K562 (cell line): Measurements from ENCODE around the gene FOXM1. TPM values are rescaled to one million over a fixed set of nuclear protein-coding genes. Genes with fewer than 3 reads are reported as not detected.

Experiments used
- ATAC-seq: fragments of 200-7000 bp; cut with Tn5 transposase; 3 replicates; pipeline ENCODE4 v1.9.1; 2020; ENCODE audit warnings: moderate library complexity
- BruUV-seq: library from RNA; stranded (reverse); fragments of 400-500 nt; replicated peaks from 2 replicates; lab custom pipeline; 2021; lab: Mats Ljungman, UMichigan
- CTCF ChIA-PET: fragments of 300-600 bp; formaldehyde crosslinking; extraction: SDS; loops from one replicate; lab custom pipeline; 2021; ENCODE audit warnings: low intra/inter-chr PET ratio; lab: Yijun Ruan, JAX
- POLR2A ChIA-PET: fragments of 300-600, 350-650 bp; sonication (Branson Sonifier 250); formaldehyde crosslinking; extraction: SDS; loops from one replicate; lab custom pipeline; 2021; ENCODE audit warnings: antibody characterized with exemption, inconsistent platforms; lab: Yijun Ruan, JAX
- DNase-seq, 4 experiments: peaks; one replicate each; pipeline versions ENCODE4 v3.0.0 to v3.0.0-alpha.2; 2011 to 2018; ENCODE audit warnings: low spot score in 3 of 4, mixed read lengths in 3 of 4; ENCODE audit errors: extremely low read depth in 1 of 4
- FAIRE-seq: peaks from 2 replicates; lab custom pipeline; 2011; peaks lifted over from hg19 to GRCh38; lab: Jason Lieb, UNC
- H2AFZ ChIP-seq: 2 replicates; pipeline ENCODE4 v1.6.0; 2011; ENCODE audit warnings: low read depth, low read length, control low read depth, inconsistent platforms
- H3K27ac ChIP-seq: fragments of 200-600 bp; 3 replicates; pipeline ENCODE4 v1.8.0; 2011; ENCODE audit warnings: low read depth, mild to moderate bottlenecking, control low read depth, inconsistent platforms, low read length, moderate library complexity, mixed read lengths; ENCODE audit errors: extremely low read depth
- H3K27me3 ChIP-seq, 2 experiments: fragments of 300-600 bp in 1 of 2; 2 replicates in 1 of 2; 3 replicates in 1 of 2; pipeline versions ENCODE4 v1.6.0 to v1.8.0; 2011; ENCODE audit warnings: inconsistent platforms in 2 of 2, low read length in 2 of 2, mild to moderate bottlenecking in 1 of 2, mixed read lengths in 1 of 2, moderate library complexity in 1 of 2; ENCODE audit not compliant: control insufficient read depth in 2 of 2, insufficient read depth in 2 of 2
- H3K36me3 ChIP-seq: fragments of 300-600 bp; 3 replicates; pipeline ENCODE4 v1.8.0; 2011; ENCODE audit warnings: mild to moderate bottlenecking, low read length, inconsistent platforms; ENCODE audit not compliant: control insufficient read depth, insufficient read depth
- H3K4me1 ChIP-seq, 2 experiments: fragments of 200-600 bp in 1 of 2; replicated peaks in 1 of 2; 2 replicates in 1 of 2; 3 replicates in 1 of 2; pipeline versions ENCODE4 v1.5.1 to v1.8.0; 2011; ENCODE audit warnings: inconsistent platforms in 2 of 2, low read length in 2 of 2, mild to moderate bottlenecking in 1 of 2, mixed read lengths in 1 of 2, moderate library complexity in 1 of 2; ENCODE audit not compliant: control insufficient read depth in 2 of 2, insufficient read depth in 2 of 2
- H3K4me2 ChIP-seq: 2 replicates; pipeline ENCODE4 v1.6.1; 2011; ENCODE audit warnings: low read length, control low read depth, inconsistent platforms, mixed read lengths; ENCODE audit not compliant: insufficient read depth
- H3K4me3 ChIP-seq: fragments of 200-600 bp; sonication (generic), shearing (Covaris generic); 2 replicates; pipeline ENCODE4 v1.5.1; 2016; ENCODE audit warnings: control low read depth, inconsistent platforms
- H3K79me2 ChIP-seq: fragments of 200-600 bp; 3 replicates; pipeline ENCODE4 v1.8.0; 2011; ENCODE audit warnings: low read length, inconsistent platforms; ENCODE audit not compliant: control insufficient read depth, insufficient read depth
- H3K9ac ChIP-seq, 2 experiments: 2 replicates each; pipeline versions ENCODE4 v1.6.0 to v1.6.1; 2011; ENCODE audit warnings: low read depth in 2 of 2, low read length in 2 of 2, control low read depth in 1 of 2, inconsistent platforms in 1 of 2, mild to moderate bottlenecking in 1 of 2, mixed read lengths in 1 of 2; ENCODE audit not compliant: insufficient read depth in 1 of 2
- H3K9me1 ChIP-seq: one replicate; pipeline ENCODE4 v1.6.0; 2011; ENCODE audit warnings: inconsistent platforms, mild to moderate bottlenecking, low read length, moderate library complexity; ENCODE audit not compliant: control insufficient read depth, insufficient read depth
- H3K9me3 ChIP-seq: replicated peaks from 2 replicates; pipeline ENCODE4 v1.5.1; 2011; ENCODE audit warnings: low read depth, low read length, inconsistent platforms; ENCODE audit not compliant: control insufficient read depth, insufficient read depth
- H4K20me1 ChIP-seq: replicated peaks from 2 replicates; pipeline ENCODE4 v1.6.1; 2011; ENCODE audit warnings: low read length, inconsistent platforms, mixed read lengths; ENCODE audit not compliant: control insufficient read depth, insufficient read depth
- ARHGAP35 ChIP-seq: fragments of 450-650 bp; IDR thresholded peaks from 2 replicates; pipeline ENCODE4 v1.6.1; 2018; ENCODE audit not compliant: partially characterized antibody
- ATF7 ChIP-seq: fragments of 450-650 bp; IDR thresholded peaks from 2 replicates; pipeline ENCODE4 v1.7.1; 2014; ENCODE audit warnings: mild to moderate bottlenecking, moderate library complexity
- BRCA1 ChIP-seq, 2 experiments: fragments of 450-650 bp in 1 of 2; sonication (generic) in 1 of 2; formaldehyde crosslinking in 1 of 2; IDR thresholded peaks; 2 replicates each; pipeline versions ENCODE4 v1.5.0 to v1.6.1; 2017 to 2020; ENCODE audit warnings: mild to moderate bottlenecking in 1 of 2, missing genetic modification reagents in 1 of 2
- CBFB ChIP-seq: sonication (generic); formaldehyde crosslinking; IDR thresholded peaks from 2 replicates; pipeline ENCODE4 v1.4.0; 2020; ENCODE audit warnings: mild to moderate bottlenecking, missing genetic modification reagents
- CBX3 ChIP-seq, 2 experiments: IDR thresholded peaks; 1 replicate in 1 of 2; 2 replicates in 1 of 2; pipeline ENCODE4 v1.6.1; 2012; ENCODE audit warnings: inconsistent platforms in 2 of 2, low read length in 2 of 2, borderline replicate concordance in 1 of 2, control low read depth in 1 of 2
- FOXP4 ChIP-seq: sonication (generic); formaldehyde crosslinking; IDR thresholded peaks from 2 replicates; pipeline ENCODE4 v1.8.0; 2022; ENCODE audit warnings: mild to moderate bottlenecking, missing genetic modification reagents, borderline replicate concordance
- GABPB2 ChIP-seq: fragments of 250-450 bp; sonication (Bioruptor Pico); conservative IDR thresholded peaks from 2 replicates; pipeline ENCODE4 v1.5.1; 2021; ENCODE audit warnings: mild to moderate bottlenecking
- HDAC6 ChIP-seq: IDR thresholded peaks from 2 replicates; pipeline ENCODE4 v1.6.1; 2012; ENCODE audit warnings: low read depth, mild to moderate bottlenecking, control low read depth, inconsistent platforms, low read length, moderate library complexity
- KDM1A ChIP-seq, 2 experiments: fragments of 450-650 bp; IDR thresholded peaks; 2 replicates each; pipeline ENCODE4 v1.6.1; 2016; ENCODE audit warnings: mild to moderate bottlenecking in 2 of 2
- KDM4B ChIP-seq, 2 experiments: fragments of 450-650 bp in 1 of 2; sonication (generic) in 1 of 2; IDR thresholded peaks; 2 replicates each; pipeline ENCODE4 v1.6.1; 2016 to 2017; ENCODE audit warnings: borderline replicate concordance in 2 of 2, antibody characterized with exemption in 1 of 2, low read depth in 1 of 2, mild to moderate bottlenecking in 1 of 2
- NCOA1 ChIP-seq: fragments of 450-650 bp; IDR thresholded peaks from 2 replicates; pipeline ENCODE4 v1.6.1; 2016; ENCODE audit warnings: low read depth
- PTBP1 ChIP-seq: fragments of 200-400 bp; formaldehyde crosslinking; IDR thresholded peaks from 2 replicates; pipeline ENCODE4 v1.6.1; 2017; ENCODE audit warnings: low read depth, low read length
- RBM25 ChIP-seq: fragments of 200-400 bp; formaldehyde crosslinking; IDR thresholded peaks from 2 replicates; pipeline ENCODE4 v1.6.1; 2018; ENCODE audit warnings: low read length, low read depth, moderate library complexity; ENCODE audit not compliant: severe bottlenecking
- SIX5 ChIP-seq, 2 experiments: IDR thresholded peaks; 2 replicates each; pipeline ENCODE4 v1.6.1; 2011; ENCODE audit warnings: low read length in 2 of 2, borderline replicate concordance in 1 of 2, low read depth in 1 of 2, mild to moderate bottlenecking in 1 of 2, moderate library complexity in 1 of 2; ENCODE audit not compliant: insufficient read depth in 1 of 2
- TFAP4 ChIP-seq: sonication (generic); formaldehyde crosslinking; IDR thresholded peaks from 2 replicates; pipeline ENCODE4 v1.8.0; 2022; ENCODE audit warnings: missing genetic modification reagents, mild to moderate bottlenecking, moderate library complexity, borderline replicate concordance
- ZBTB26 ChIP-seq: fragments of 450-650 bp; formaldehyde crosslinking; IDR thresholded peaks from 2 replicates; pipeline ENCODE4 v1.4.0; 2022; ENCODE audit warnings: missing genetic modification characterization
- ZNF408 ChIP-seq: fragments of 250-450 bp; sonication (Bioruptor Pico); IDR thresholded peaks from 2 replicates; pipeline ENCODE4 v1.4.0; 2020; ENCODE audit warnings: low read depth, mild to moderate bottlenecking, moderate library complexity
- ZNF444 ChIP-seq: fragments of 250-450 bp; sonication (Bioruptor Pico); IDR thresholded peaks from 2 replicates; pipeline ENCODE4 v1.4.0; 2020; ENCODE audit warnings: mild to moderate bottlenecking, moderate library complexity
- ZNF707 ChIP-seq: fragments of 250-450 bp; sonication (Bioruptor Pico); conservative IDR thresholded peaks from 2 replicates; pipeline ENCODE4 v1.8.0; 2022; ENCODE audit warnings: inconsistent platforms, mild to moderate bottlenecking, moderate library complexity
- WGBS: fragments of 100-300 bp; shearing (Covaris generic); methylation state at CpG from one replicate; pipeline ENCODE4 v1.1.6; 2016; ENCODE audit warnings: low coverage, mixed read lengths; ENCODE audit not compliant: insufficient coverage; ENCODE audit errors: missing lambda C conversion rate; 5-methylcytosine and 5-hydroxymethylcytosine counted together
- in situ Hi-C: fragments of 300-500 bp; cut with MboI; formaldehyde crosslinking; loops from 4 replicates; pipeline ENCODE4 v1.15.0; 2018; ENCODE audit warnings: inconsistent platforms, mixed read lengths
- intact Hi-C: fragments of 100-400 bp; cut with micrococcal nuclease; formaldehyde crosslinking; loops from 2 replicates; pipeline ENCODE4 v1.14.2; 2022
- polyA plus RNA-seq, 8 experiments: library from polyadenylated mRNA; depleted of rRNA in 4 of 8; stranded (reverse) in 5 of 8; unstranded in 3 of 8; fragments of >200 nt; fragmentation: Nextera tagmentation in 2 of 8; fragmentation: Illumina TruSeq in 1 of 8; extraction: Ambion mirVana in 2 of 8; extraction: Trizol in 1 of 8; gene quantifications; 2 replicates each; pipeline versions ENCODE4 v1.2.1 to v1.2.3, GENCODE V29; 2011 to 2014; ENCODE audit warnings: inconsistent platforms in 1 of 8, missing spikeins in 1 of 8
- total RNA-seq, 7 experiments: library from RNA; depleted of rRNA in 6 of 7; stranded (reverse); fragments of >200 nt in 6 of 7; fragmentation: Illumina TruSeq in 2 of 7; extraction: Trizol in 2 of 7; gene quantifications; 2 replicates each; pipeline versions ENCODE4 v1.2.1 to v1.2.3, GENCODE V29; 2011 to 2021; ENCODE audit warnings: low replicate concordance in 1 of 7

Gene FOXM1
- total and polyA plus RNA-seq, 9 of the 15 experiments (the other 6 are each of a cell fraction or from before 2014, with no cell fraction given): 8.9 to 46.9 (median 17.2) TPM

- H2AFZ ChIP-seq: no peak overlapping the region
- H3K4me2 ChIP-seq: no peak overlapping the region
- TF ChIP-seq KDM4B (IDR thresholded peaks at IDR 0.05; ENCODE audit: borderline replicate concordance in 2 of 2, low read depth in 1 of 2) (no peak), ZNF707 (no peak), RBM25 (no peak), SIX5 (IDR thresholded peaks at IDR 0.05; ENCODE audit: borderline replicate concordance in 1 of 2, insufficient read depth in 1 of 2, low read depth in 1 of 2, low read length in 2 of 2) (no peak), HDAC6 (no peak), KDM1A (IDR thresholded peaks at IDR 0.05) (no peak), FOXP4 (CRISPR knock-in tag) (no peak), CBFB (CRISPR knock-in tag) (no peak), ZBTB26 (CRISPR knock-in tag) (no peak), ATF7 (no peak), ARHGAP35 (no peak), CBX3 (IDR thresholded peaks at IDR 0.05; ENCODE audit: borderline replicate concordance in 1 of 2, low read length in 2 of 2) (no peak), GABPB2 (no peak), TFAP4 (CRISPR knock-in tag) (no peak), ZNF444 (CRISPR knock-in tag) (no peak), NCOA1 (no peak), PTBP1 (no peak), BRCA1 (IDR thresholded peaks at IDR 0.05) (no peak), BRCA1 (CRISPR knock-in tag; IDR thresholded peaks at IDR 0.05) (no peak), ZNF408 (CRISPR knock-in tag) (no peak)
- BruUV-seq: no TSS peak
- peaks cover 30% of the 10 kb centered on the region; the same call in 2 of the 3 replicates for H3K36me3 ChIP-seq
- WGBS: 50% methylated on average over 2 of the region's 2 CpGs
- intact Hi-C loops (loop anchor here (2.0 kb wide), 1 partner anchor 60 kb away; no protein-coding TSS in a partner anchor), in situ Hi-C loops (no loop called here)
- no peaks in the 10 kb centered on the region for H4K20me1 ChIP-seq
- FAIRE-seq: no peak
- ATAC-seq: no peak; the same call in 2 of the 3 replicates
- ChIA-PET POLR2A (interaction anchor here (0.8 kb wide), 1 partner anchor 16 kb away, joined by 3 read pairs; no protein-coding TSS in a partner anchor), CTCF (interaction anchor here (1.2 kb wide), 1 partner anchor 150 kb away, joined by 3 read pairs; no protein-coding TSS in a partner anchor)
- H3K4me1 ChIP-seq: no peaks in the 10 kb centered on the region; a peak in 3 of 5 replicates
- peaks cover 11% of the 10 kb centered on the region; the same call in 2 of the 3 replicates for H3K79me2 ChIP-seq
- no peak overlapping the region for H3K27ac ChIP-seq
- DNase-seq: no peak
- no peak overlapping the region for H3K9ac ChIP-seq
- no peak overlapping the region for H3K4me3 ChIP-seq
- no peaks in the 10 kb centered on the region for H3K27me3 ChIP-seq
- H3K9me1 ChIP-seq: no peaks in the 10 kb centered on the region
- H3K9me3 ChIP-seq: no peaks in the 10 kb centered on the region
Observed at GRCh38 chr12:2884810-2885209, 7.8 kb upstream of the FOXM1 start.
